GM12878 (cell line): Measurements from ENCODE around the gene PTPN14. TPM values are rescaled to one million over a fixed set of nuclear protein-coding genes. Genes with fewer than 3 reads are reported as not detected.
A peak's percentile ranks its signal among the peaks of the same experiment; 100 is the strongest.

ENCODE experiments used
- ATAC-seq: fragments of 200-7000 bp; cut with Tn5 transposase; 3 replicates; pipeline ENCODE4 v1.9.1; 2020; ENCODE audit warnings: mild to moderate bottlenecking, moderate library complexity
- BruUV-seq: library from RNA; stranded (reverse); fragments of 400-500 nt; replicated peaks from 2 replicates; lab custom pipeline; 2021; lab: Mats Ljungman, UMichigan
- CTCF ChIA-PET: fragments of 300-600 bp; sonication (Branson Sonifier 250); formaldehyde crosslinking; extraction: SDS; loops from one replicate; lab custom pipeline; 2021; ENCODE audit warnings: inconsistent platforms; lab: Yijun Ruan, JAX
- POLR2A ChIA-PET: fragments of 350-600 bp; formaldehyde crosslinking; extraction: SDS; loops from one replicate; lab custom pipeline; 2021; ENCODE audit warnings: inconsistent platforms; lab: Charles Lee
- RAD21 ChIA-PET: fragments of 300-600 bp; sonication (Branson Sonifier 250); formaldehyde crosslinking; loops from one replicate; lab custom pipeline; 2023; ENCODE audit warnings: antibody characterized with exemption; ENCODE audit not compliant: unreplicated experiment; lab: Charles Lee
- SMC1A ChIA-PET: fragments of 300-600 bp; sonication (Branson Sonifier 250); formaldehyde crosslinking; loops from one replicate; lab custom pipeline; 2023; ENCODE audit not compliant: unreplicated experiment, uncharacterized antibody; lab: Charles Lee
- DNase-seq: peaks from one replicate; pipeline ENCODE4 v3.0.0-alpha.2; 2011; ENCODE audit warnings: low read depth, low spot score
- FAIRE-seq: peaks from 3 replicates; lab custom pipeline; 2011; peaks lifted over from hg19 to GRCh38; lab: Jason Lieb, UNC
- H2AFZ ChIP-seq: 2 replicates; pipeline ENCODE4 v1.6.0; 2011; ENCODE audit warnings: low read depth, low read length, control low read depth; ENCODE audit not compliant: control insufficient read depth
- H3K27ac ChIP-seq: 2 replicates; pipeline ENCODE4 v1.5.1; 2011; ENCODE audit warnings: control low read depth; ENCODE audit not compliant: control insufficient read depth, insufficient read depth
- H3K27me3 ChIP-seq, 2 experiments: replicated peaks in 1 of 2; 2 replicates each; pipeline versions ENCODE4 v1.6.0 to v1.6.1; 2011; ENCODE audit warnings: low read length in 1 of 2; ENCODE audit not compliant: control insufficient read depth in 2 of 2, insufficient read depth in 2 of 2
- H3K36me3 ChIP-seq, 2 experiments: 2 replicates each; pipeline ENCODE4 v1.5.1; 2011; ENCODE audit warnings: low read length in 1 of 2; ENCODE audit not compliant: control insufficient read depth in 2 of 2, insufficient read depth in 2 of 2
- H3K4me1 ChIP-seq: 2 replicates; pipeline ENCODE4 v1.6.1; 2011; ENCODE audit warnings: mild to moderate bottlenecking, low read length, moderate library complexity, mixed read lengths; ENCODE audit not compliant: control insufficient read depth, insufficient read depth
- H3K4me2 ChIP-seq: 2 replicates; pipeline ENCODE4 v1.6.0; 2011; ENCODE audit warnings: control low read depth; ENCODE audit not compliant: control insufficient read depth, insufficient read depth
- H3K4me3 ChIP-seq: fragments of 200-600 bp; sonication (generic); 2 replicates; pipeline ENCODE4 v1.5.1; 2016
- H3K79me2 ChIP-seq: 2 replicates; pipeline ENCODE4 v1.6.0; 2011; ENCODE audit warnings: low read length; ENCODE audit not compliant: control insufficient read depth, insufficient read depth
- H3K9ac ChIP-seq: 2 replicates; pipeline ENCODE4 v1.8.0; 2011; ENCODE audit warnings: low read length, control low read depth, mixed read lengths; ENCODE audit not compliant: control insufficient read depth, insufficient read depth
- H3K9me3 ChIP-seq: replicated peaks from 3 replicates; pipeline ENCODE4 v1.5.1; 2011; ENCODE audit warnings: mild to moderate bottlenecking, low read length; ENCODE audit not compliant: control insufficient read depth, insufficient read depth
- H4K20me1 ChIP-seq: 2 replicates; pipeline ENCODE4 v1.6.0; 2011; ENCODE audit not compliant: control insufficient read depth, insufficient read depth
- HDAC6 ChIP-seq: fragments of 200-600 bp; sonication (generic); IDR thresholded peaks from one replicate; pipeline ENCODE4 v1.8.0; 2017; ENCODE audit warnings: antibody characterized with exemption; ENCODE audit not compliant: unreplicated experiment
- TBL1XR1 ChIP-seq: IDR thresholded peaks from 2 replicates; pipeline ENCODE4 v1.6.1; 2012; ENCODE audit warnings: low read depth, low read length, improper control_type of control experiment
- WGBS: methylation state at CpG from one replicate; pipeline ENCODE4 v1.1.6; 2016; ENCODE audit warnings: low lambda C conversion rate; ENCODE audit not compliant: insufficient replicate concordance, insufficient coverage; ENCODE audit errors: missing lambda C conversion rate; 5-methylcytosine and 5-hydroxymethylcytosine counted together
- in situ Hi-C: fragments of 300-500 bp; cut with MboI; formaldehyde crosslinking; loops from 9 replicates; pipeline ENCODE4 v1.14.3; 2018; ENCODE audit warnings: mixed read lengths
- intact Hi-C: fragments of 100-400 bp; cut with micrococcal nuclease; formaldehyde crosslinking; loops from one replicate; pipeline ENCODE4 v1.14.2; 2022; ENCODE audit not compliant: unreplicated experiment
- polyA plus RNA-seq, 11 experiments: library from polyadenylated mRNA; depleted of rRNA in 4 of 11; unstranded in 6 of 11; stranded (reverse) in 5 of 11; fragments of >200 nt; fragmentation: Nextera tagmentation in 4 of 11; fragmentation: Illumina TruSeq in 1 of 11; extraction: Ambion mirVana in 4 of 11; extraction: Trizol in 1 of 11; gene quantifications; 1 replicate in 1 of 11; 2 replicates in 10 of 11; pipeline versions ENCODE4 v1.2.1 to v1.2.3, GENCODE V29; 2011 to 2016; ENCODE audit warnings: inconsistent platforms in 2 of 11, missing spikeins in 2 of 11, low read depth in 1 of 11
- total RNA-seq, 4 experiments: library from RNA; depleted of rRNA in 3 of 4; stranded (reverse); fragments of >200 nt in 3 of 4; fragmentation: Illumina TruSeq in 1 of 4; extraction: Trizol in 1 of 4; gene quantifications; 2 replicates each; pipeline versions ENCODE4 v1.2.1 to v1.2.3, GENCODE V29; 2013 to 2021
- TF ChIP-seq, protein P1 (sequence below): fragments of 450-650 bp; formaldehyde crosslinking; IDR thresholded peaks from 2 replicates; pipeline ENCODE4 v1.4.0; 2022; ENCODE audit warnings: mild to moderate bottlenecking, moderate library complexity

PTPN14 gene
- total and polyA plus RNA-seq, 10 of the 15 experiments (the other 5 are each of a cell fraction or from before 2014, with no cell fraction given): 0.05 to 5.1 (median 0.44) TPM

DNA sequence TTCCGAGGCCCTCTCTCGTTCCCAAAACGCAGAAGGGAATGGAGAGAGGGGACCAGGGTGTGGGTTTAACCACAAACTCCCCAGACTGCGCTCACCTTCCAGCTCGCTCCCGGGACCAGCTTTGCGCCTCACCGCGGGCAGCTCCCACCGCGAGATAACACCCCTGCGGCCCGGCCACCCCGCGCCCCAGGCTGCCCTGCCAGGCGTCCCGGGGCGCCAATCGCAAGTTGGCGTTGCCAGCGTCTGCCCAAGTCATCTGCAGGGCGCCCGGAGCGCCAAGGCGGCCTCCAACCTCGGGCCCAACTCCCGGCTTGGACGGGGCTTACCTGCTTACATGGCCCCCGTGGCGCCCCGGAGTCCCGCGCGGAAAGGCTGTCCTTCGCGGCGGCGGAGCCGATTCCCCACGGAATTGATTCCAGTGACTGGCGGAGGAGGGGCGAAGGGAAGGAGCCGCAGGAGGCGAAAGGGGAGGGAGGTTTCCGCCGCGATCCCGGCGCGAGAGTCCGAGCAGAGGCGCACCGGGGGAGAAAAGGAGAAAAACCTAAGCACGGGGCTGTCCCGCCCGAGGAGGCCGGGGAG lies 456 bp downstream of the PTPN14 start:
- in situ Hi-C loops (no loop called here), intact Hi-C loops (no loop called here)
- peaks cover 3 to 7% of the 10 kb centered on the region in 2 experiments; a peak in 3 of 4 replicates for H3K27me3 ChIP-seq
- TF ChIP-seq TBL1XR1: no peak
- TF ChIP-seq HDAC6: peak; percentile 62
- TF ChIP-seq, protein P1, sequence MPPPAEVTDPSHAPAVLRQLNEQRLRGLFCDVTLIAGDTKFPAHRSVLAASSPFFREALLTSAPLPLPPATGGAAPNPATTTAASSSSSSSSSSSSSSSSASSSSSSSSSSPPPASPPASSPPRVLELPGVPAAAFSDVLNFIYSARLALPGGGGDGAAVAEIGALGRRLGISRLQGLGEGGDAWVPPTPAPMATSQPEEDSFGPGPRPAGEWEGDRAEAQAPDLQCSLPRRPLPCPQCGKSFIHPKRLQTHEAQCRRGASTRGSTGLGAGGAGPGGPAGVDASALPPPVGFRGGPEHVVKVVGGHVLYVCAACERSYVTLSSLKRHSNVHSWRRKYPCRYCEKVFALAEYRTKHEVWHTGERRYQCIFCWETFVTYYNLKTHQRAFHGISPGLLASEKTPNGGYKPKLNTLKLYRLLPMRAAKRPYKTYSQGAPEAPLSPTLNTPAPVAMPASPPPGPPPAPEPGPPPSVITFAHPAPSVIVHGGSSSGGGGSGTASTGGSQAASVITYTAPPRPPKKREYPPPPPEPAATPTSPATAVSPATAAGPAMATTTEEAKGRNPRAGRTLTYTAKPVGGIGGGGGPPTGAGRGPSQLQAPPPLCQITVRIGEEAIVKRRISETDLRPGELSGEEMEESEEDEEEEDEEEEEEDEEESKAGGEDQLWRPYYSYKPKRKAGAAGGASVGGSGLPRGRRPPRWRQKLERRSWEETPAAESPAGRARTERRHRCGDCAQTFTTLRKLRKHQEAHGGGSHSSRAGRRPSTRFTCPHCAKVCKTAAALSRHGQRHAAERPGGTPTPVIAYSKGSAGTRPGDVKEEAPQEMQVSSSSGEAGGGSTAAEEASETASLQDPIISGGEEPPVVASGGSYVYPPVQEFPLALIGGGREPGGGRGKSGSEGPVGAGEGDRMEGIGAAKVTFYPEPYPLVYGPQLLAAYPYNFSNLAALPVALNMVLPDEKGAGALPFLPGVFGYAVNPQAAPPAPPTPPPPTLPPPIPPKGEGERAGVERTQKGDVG: no peak
- no peaks in the 10 kb centered on the region for H3K4me1 ChIP-seq
- 32% methylated on average over 54 of the region's 57 CpGs for WGBS
- peak overlapping the region; percentile 60; the same call in 1 of the 2 replicates for H3K4me2 ChIP-seq
- ChIA-PET POLR2A (interaction anchor here (0.5 to 5.0 kb wide), 8 partner anchors 8 to 109 kb away, joined by 3 to 40 read pairs (median 3); no protein-coding TSS in a partner anchor), CTCF (interaction anchor here (1.5 to 2.1 kb wide), 3 partner anchors 18 to 218 kb away, joined by 5 to 12 read pairs (median 5); no protein-coding TSS in a partner anchor), SMC1A (interaction anchor here (1.1 to 8.2 kb wide), 7 partner anchors 12 to 109 kb away, joined by 3 to 83 read pairs (median 6); no protein-coding TSS in a partner anchor), RAD21 (interaction anchor here (0.7 to 6.7 kb wide), 10 partner anchors 9 to 218 kb away, joined by 3 to 51 read pairs (median 4); no protein-coding TSS in a partner anchor)
- H3K27ac ChIP-seq: no peak overlapping the region
- no peaks in the 10 kb centered on the region for H4K20me1 ChIP-seq
- H3K9ac ChIP-seq: no peak overlapping the region
- peak; percentile 35 for ATAC-seq
- no peaks in the 10 kb centered on the region for H3K9me3 ChIP-seq
- no TSS peak for BruUV-seq
- H3K79me2 ChIP-seq: no peaks in the 10 kb centered on the region
- no peak overlapping the region for H3K4me3 ChIP-seq
- H2AFZ ChIP-seq: no peak overlapping the region
- FAIRE-seq: no peak
- H3K36me3 ChIP-seq: no peaks in the 10 kb centered on the region
- no peak for DNase-seq
